Panc1 (cell line): ENCODE measurements around the gene CRYAB. TPM values are rescaled to one million over a fixed set of nuclear protein-coding genes. Genes with fewer than 3 reads are reported as not detected.
"Not testable (repeated sequence)": the region's sequence is repeated elsewhere in the genome, so short reads cannot be mapped to it uniquely, and the experiment has no call there.

ENCODE experiments used
- ATAC-seq: fragments of 200-7000 bp; cut with Tn5 transposase; 2 replicates; pipeline ENCODE4 v1.9.1; 2020; ENCODE audit warnings: mild to moderate bottlenecking, moderate library complexity
- BruUV-seq: library from RNA; stranded (reverse); fragments of 400-500 nt; replicated peaks from 2 replicates; lab custom pipeline; 2021; lab: Mats Ljungman, UMichigan
- CTCF ChIA-PET: fragments of 300-600 bp; sonication (Branson Sonifier 250); formaldehyde crosslinking; loops from one replicate; lab custom pipeline; 2022; ENCODE audit warnings: antibody characterized with exemption; lab: Charles Lee
- POLR2A ChIA-PET: fragments of 300-600 bp; sonication (Branson Sonifier 250); formaldehyde crosslinking; loops from one replicate; lab custom pipeline; 2022; ENCODE audit warnings: antibody characterized with exemption; lab: Charles Lee
- DNase-seq: peaks from one replicate; pipeline ENCODE4 v3.0.0-alpha.2; 2010; ENCODE audit warnings: low read depth, low spot score
- H3K27ac ChIP-seq: 2 replicates; pipeline ENCODE4 v1.5.1; 2011; ENCODE audit warnings: mild to moderate bottlenecking, low read length, inconsistent platforms
- H3K27me3 ChIP-seq: fragments of 200-500 bp; sonication (Bioruptor generic); 2 replicates; pipeline ENCODE4 v1.6.0; 2014; ENCODE audit warnings: low read length, inconsistent platforms; ENCODE audit not compliant: control insufficient read depth, insufficient read depth
- H3K36me3 ChIP-seq: fragments of 200-500 bp; sonication (Bioruptor generic); 2 replicates; pipeline ENCODE4 v1.5.1; 2014; ENCODE audit warnings: inconsistent platforms, mild to moderate bottlenecking, low read length, moderate library complexity; ENCODE audit not compliant: control insufficient read depth, insufficient read depth
- H3K4me1 ChIP-seq: 2 replicates; pipeline ENCODE4 v1.5.1; 2011; ENCODE audit warnings: inconsistent platforms, mild to moderate bottlenecking, low read length, moderate library complexity; ENCODE audit not compliant: control insufficient read depth, insufficient read depth
- H3K4me3 ChIP-seq, 2 experiments: 2 replicates each; pipeline ENCODE4 v1.5.1; 2011 to 2012; ENCODE audit warnings: low read depth in 2 of 2, low read length in 2 of 2, mild to moderate bottlenecking in 2 of 2, inconsistent platforms in 1 of 2, moderate library complexity in 1 of 2
- H3K9me3 ChIP-seq: fragments of 200-500 bp; sonication (Bioruptor generic); 2 replicates; pipeline ENCODE4 v1.5.1; 2014; ENCODE audit warnings: low read depth, mild to moderate bottlenecking, inconsistent platforms, low read length, moderate library complexity; ENCODE audit not compliant: control insufficient read depth, insufficient read depth
- POLR2AphosphoS5 ChIP-seq: IDR thresholded peaks from 2 replicates; pipeline ENCODE4 v1.6.1; 2012; ENCODE audit warnings: mild to moderate bottlenecking, low read depth, low read length, moderate library complexity
- SIN3A ChIP-seq: IDR thresholded peaks from 2 replicates; pipeline ENCODE4 v1.6.1; 2012; ENCODE audit warnings: low read depth, mild to moderate bottlenecking, low read length, moderate library complexity, borderline replicate concordance; ENCODE audit not compliant: insufficient read depth
- TCF7L2 ChIP-seq: IDR thresholded peaks from 2 replicates; pipeline ENCODE4 v1.6.1; 2011; ENCODE audit warnings: mild to moderate bottlenecking, low read depth, low read length, inconsistent platforms
- in situ Hi-C: cut with HindIII; loops from 2 replicates; pipeline ENCODE4 v1.10.0; 2016; ENCODE audit warnings: low sequenced_read_pairs, low pct_unique_long_range_greater_than_20kb
- intact Hi-C: fragments of 100-400 bp; cut with micrococcal nuclease; formaldehyde crosslinking; loops from one replicate; pipeline ENCODE4 v1.10.0; 2022; ENCODE audit not compliant: unreplicated experiment
- total RNA-seq: library from RNA; stranded (reverse); gene quantifications from one replicate; pipeline ENCODE4 v1.2.1, GENCODE V29; 2021; ENCODE audit not compliant: unreplicated experiment
- TF ChIP-seq, protein P1 (sequence below), 2 experiments: IDR thresholded peaks; 2 replicates each; pipeline ENCODE4 v1.6.1; 2011 to 2012; ENCODE audit warnings: low read depth in 2 of 2, control low read depth in 1 of 2, low read length in 1 of 2, mild to moderate bottlenecking in 1 of 2, moderate library complexity in 1 of 2; ENCODE audit not compliant: insufficient read depth in 1 of 2
- TF ChIP-seq, protein P2 (sequence below): fragments of 450-650 bp; IDR thresholded peaks from 2 replicates; pipeline ENCODE4 v1.5.1; 2017; ENCODE audit warnings: mild to moderate bottlenecking

CRYAB gene
- total RNA-seq, 1 experiment from 2014 or later, result 0.59 TPM

DNA sequence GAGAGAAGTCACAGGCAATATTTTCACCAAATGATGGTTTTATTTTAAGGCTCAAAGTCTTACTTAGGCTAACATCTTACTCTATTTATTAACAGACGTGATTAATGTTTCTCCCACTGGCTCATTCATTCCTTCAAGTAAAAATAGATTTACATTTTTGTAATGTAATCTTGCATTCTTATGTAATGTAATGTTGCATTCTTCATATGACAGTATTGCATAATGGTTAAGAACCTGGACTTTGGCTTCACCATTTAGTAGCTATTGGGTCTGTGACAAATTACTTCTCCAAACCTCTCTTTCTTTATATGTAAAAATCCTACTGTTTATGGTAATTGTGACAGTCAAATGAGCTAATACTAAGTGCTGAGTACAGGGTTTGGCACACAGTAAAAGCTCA is 22.3 kb upstream of the CRYAB start:
- ChIA-PET POLR2A (no interaction called here), CTCF (interaction anchor here (2.0 kb wide), 1 partner anchor 48 kb away, joined by 7 read pairs; no protein-coding TSS in a partner anchor)
- ATAC-seq (no peak), DNase-seq (no peak)
- Histone ChIP-seq H3K36me3 (no peaks in the 10 kb centered on the region), H3K4me3 (no peak overlapping the region), H3K27ac (no peak overlapping the region), H3K27me3 (no peaks in the 10 kb centered on the region), H3K4me1 (peaks cover 19% of the 10 kb centered on the region), H3K9me3 (no peaks in the 10 kb centered on the region)
- no TSS peak for BruUV-seq
- TF ChIP-seq TCF7L2 (no peak), SIN3A (no peak), POLR2AphosphoS5 (no peak)
- TF ChIP-seq, protein P1, sequence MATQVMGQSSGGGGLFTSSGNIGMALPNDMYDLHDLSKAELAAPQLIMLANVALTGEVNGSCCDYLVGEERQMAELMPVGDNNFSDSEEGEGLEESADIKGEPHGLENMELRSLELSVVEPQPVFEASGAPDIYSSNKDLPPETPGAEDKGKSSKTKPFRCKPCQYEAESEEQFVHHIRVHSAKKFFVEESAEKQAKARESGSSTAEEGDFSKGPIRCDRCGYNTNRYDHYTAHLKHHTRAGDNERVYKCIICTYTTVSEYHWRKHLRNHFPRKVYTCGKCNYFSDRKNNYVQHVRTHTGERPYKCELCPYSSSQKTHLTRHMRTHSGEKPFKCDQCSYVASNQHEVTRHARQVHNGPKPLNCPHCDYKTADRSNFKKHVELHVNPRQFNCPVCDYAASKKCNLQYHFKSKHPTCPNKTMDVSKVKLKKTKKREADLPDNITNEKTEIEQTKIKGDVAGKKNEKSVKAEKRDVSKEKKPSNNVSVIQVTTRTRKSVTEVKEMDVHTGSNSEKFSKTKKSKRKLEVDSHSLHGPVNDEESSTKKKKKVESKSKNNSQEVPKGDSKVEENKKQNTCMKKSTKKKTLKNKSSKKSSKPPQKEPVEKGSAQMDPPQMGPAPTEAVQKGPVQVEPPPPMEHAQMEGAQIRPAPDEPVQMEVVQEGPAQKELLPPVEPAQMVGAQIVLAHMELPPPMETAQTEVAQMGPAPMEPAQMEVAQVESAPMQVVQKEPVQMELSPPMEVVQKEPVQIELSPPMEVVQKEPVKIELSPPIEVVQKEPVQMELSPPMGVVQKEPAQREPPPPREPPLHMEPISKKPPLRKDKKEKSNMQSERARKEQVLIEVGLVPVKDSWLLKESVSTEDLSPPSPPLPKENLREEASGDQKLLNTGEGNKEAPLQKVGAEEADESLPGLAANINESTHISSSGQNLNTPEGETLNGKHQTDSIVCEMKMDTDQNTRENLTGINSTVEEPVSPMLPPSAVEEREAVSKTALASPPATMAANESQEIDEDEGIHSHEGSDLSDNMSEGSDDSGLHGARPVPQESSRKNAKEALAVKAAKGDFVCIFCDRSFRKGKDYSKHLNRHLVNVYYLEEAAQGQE (IDR thresholded peaks at IDR 0.05; ENCODE audit: insufficient read depth in 1 of 2, low read depth in 2 of 2, low read length in 1 of 2), result no peak
- TF ChIP-seq, protein P2, sequence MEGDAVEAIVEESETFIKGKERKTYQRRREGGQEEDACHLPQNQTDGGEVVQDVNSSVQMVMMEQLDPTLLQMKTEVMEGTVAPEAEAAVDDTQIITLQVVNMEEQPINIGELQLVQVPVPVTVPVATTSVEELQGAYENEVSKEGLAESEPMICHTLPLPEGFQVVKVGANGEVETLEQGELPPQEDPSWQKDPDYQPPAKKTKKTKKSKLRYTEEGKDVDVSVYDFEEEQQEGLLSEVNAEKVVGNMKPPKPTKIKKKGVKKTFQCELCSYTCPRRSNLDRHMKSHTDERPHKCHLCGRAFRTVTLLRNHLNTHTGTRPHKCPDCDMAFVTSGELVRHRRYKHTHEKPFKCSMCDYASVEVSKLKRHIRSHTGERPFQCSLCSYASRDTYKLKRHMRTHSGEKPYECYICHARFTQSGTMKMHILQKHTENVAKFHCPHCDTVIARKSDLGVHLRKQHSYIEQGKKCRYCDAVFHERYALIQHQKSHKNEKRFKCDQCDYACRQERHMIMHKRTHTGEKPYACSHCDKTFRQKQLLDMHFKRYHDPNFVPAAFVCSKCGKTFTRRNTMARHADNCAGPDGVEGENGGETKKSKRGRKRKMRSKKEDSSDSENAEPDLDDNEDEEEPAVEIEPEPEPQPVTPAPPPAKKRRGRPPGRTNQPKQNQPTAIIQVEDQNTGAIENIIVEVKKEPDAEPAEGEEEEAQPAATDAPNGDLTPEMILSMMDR, result no peak
- in situ Hi-C loops (no loop called here), intact Hi-C loops (no loop called here)

DNA sequence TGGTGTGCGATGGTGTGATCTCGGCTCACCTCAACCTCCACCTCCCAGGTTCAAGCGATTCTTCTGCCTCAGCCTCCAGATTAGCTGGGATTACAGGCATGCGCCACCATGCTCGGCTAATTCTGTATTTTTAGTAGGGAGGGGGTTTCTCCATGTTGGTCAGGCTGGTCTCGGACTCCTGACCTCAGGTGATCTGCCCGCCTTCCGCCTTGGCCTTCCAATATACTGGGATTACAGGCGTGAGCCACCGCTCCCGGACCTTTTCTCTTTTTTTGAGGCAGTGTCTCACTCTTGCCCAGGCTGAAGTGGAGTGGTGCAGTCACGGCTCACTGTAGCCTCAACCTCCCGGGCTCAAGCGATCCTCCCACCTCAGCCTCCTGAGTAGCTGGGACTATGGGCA is 21.6 kb upstream of the CRYAB start:
- H3K27ac ChIP-seq, DNase-seq, BruUV-seq, H3K9me3 ChIP-seq, H3K36me3 ChIP-seq, H3K4me3 ChIP-seq, H3K27me3 ChIP-seq, POLR2A ChIA-PET, in situ Hi-C loops, ATAC-seq, intact Hi-C loops: not testable (repeated sequence)
- H3K4me1 ChIP-seq, result peaks cover 12% of the 10 kb centered on the region
- CTCF ChIA-PET, result interaction anchor here (1.1 kb wide), 1 partner anchor 49 kb away, joined by 3 read pairs; no protein-coding TSS in a partner anchor

DNA sequence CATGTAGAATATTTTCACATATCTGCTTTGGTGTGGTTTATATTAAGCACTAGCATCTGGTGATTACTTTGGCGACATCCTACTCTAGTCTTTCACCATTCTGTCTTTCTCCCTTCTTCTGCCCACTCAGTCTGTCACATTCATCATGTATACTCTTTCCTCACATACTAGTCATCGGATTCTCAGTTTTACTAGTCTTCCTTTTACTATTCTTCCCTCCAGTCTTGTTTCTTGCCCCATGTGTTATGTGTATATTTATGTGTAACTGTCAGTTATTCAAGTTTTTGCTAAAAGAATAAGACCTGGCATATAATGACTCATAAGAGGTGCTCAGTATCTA is 21.0 kb upstream of the CRYAB start:
- Histone ChIP-seq H3K27ac (no peak overlapping the region), H3K9me3 (no peaks in the 10 kb centered on the region), H3K36me3 (no peaks in the 10 kb centered on the region), H3K4me1 (peaks cover 10% of the 10 kb centered on the region), H3K27me3 (no peaks in the 10 kb centered on the region), H3K4me3 (no peak overlapping the region)
- POLR2A ChIA-PET, result no interaction called here
- intact Hi-C loops (loop anchor here (1.0 kb wide), 1 partner anchor 49 kb away; no protein-coding TSS in a partner anchor), in situ Hi-C loops (no loop called here)
- DNase-seq, result no peak
- no TSS peak for BruUV-seq
- TF ChIP-seq SIN3A (no peak), TCF7L2 (no peak), POLR2AphosphoS5 (no peak)
- TF ChIP-seq, protein P2, result no peak
- TF ChIP-seq, protein P1 (IDR thresholded peaks at IDR 0.05; ENCODE audit: insufficient read depth in 1 of 2, low read depth in 2 of 2, low read length in 1 of 2), result no peak
- ATAC-seq, result no peak
- CTCF ChIA-PET, result interaction anchor here (1.1 kb wide), 1 partner anchor 49 kb away, joined by 3 read pairs; no protein-coding TSS in a partner anchor
